SH-SY5Y (cell line): Measurements from ENCODE around the gene ZNF366.

ENCODE experiments used
- GATA2 ChIP-seq: IDR thresholded peaks from 2 replicates; pipeline ENCODE4 v1.6.1; 2011; ENCODE audit warnings: mild to moderate bottlenecking, low read depth, low read length
- GATA3 ChIP-seq: IDR thresholded peaks from 2 replicates; pipeline ENCODE4 v1.6.1; 2011; ENCODE audit warnings: low read depth, mild to moderate bottlenecking, low read length, moderate library complexity

- TF ChIP-seq GATA2 = no peak
- no peak for TF ChIP-seq GATA3
Measured at GRCh38 chr5:72417333-72418062, 89.7 kb downstream of the ZNF366 start.
